Smooth muscle cell of the coronary artery (primary cell): Measurements from ENCODE around the gene CA4. TPM values are rescaled to one million over a fixed set of nuclear protein-coding genes. Genes with fewer than 3 reads are reported as not detected.

Source experiments
- total RNA-seq: library from RNA; depleted of rRNA; stranded (reverse); fragments of >200 nt; gene quantifications from 2 replicates; pipeline ENCODE4 v1.2.3, GENCODE V29; 2014; ENCODE audit warnings: low replicate concordance

The CA4 gene
- total RNA-seq, result not detected in 2 replicates

GRCh38 chr17:60149691-60150582, at the start of gene CA4:
CA4 (plus strand) TSS chr17:60149973; CDS start chr17:60150035, 62 bp downstream.

Other genes with a start within 250 kb of the CA4 start
- 10.3 and 10.7 TPM in 2 replicates for gene RNFT1, start 185.2 kb upstream of the CA4 start, total RNA-seq
- 9.9 and 15.7 TPM in 2 replicates for gene HEATR6, start 71.1 kb upstream of the CA4 start, total RNA-seq
- 44.8 and 49.4 TPM in 2 replicates for gene USP32, start 242.2 kb downstream of the CA4 start, total RNA-seq